Esophagus (tissue), 2 donors: ENCODE data around the gene ECI1. TPM values are rescaled to one million over a fixed set of nuclear protein-coding genes. Genes with fewer than 3 reads are reported as not detected.

Experiments
- H3K27ac ChIP-seq, 2 donors: one replicate each; pipeline ENCODE4 v1.5.1; 2013; ENCODE audit warnings: low read depth in 2 of 2, mild to moderate bottlenecking in 2 of 2, inconsistent platforms in 1 of 2, low read length in 1 of 2, moderate library complexity in 1 of 2
- H3K27me3 ChIP-seq, 2 donors: one replicate each; pipeline ENCODE4 v1.6.1; 2013; ENCODE audit warnings: low read length in 2 of 2, control low read depth in 1 of 2, mild to moderate bottlenecking in 1 of 2; ENCODE audit not compliant: insufficient read depth in 2 of 2, control insufficient read depth in 1 of 2
- H3K36me3 ChIP-seq, 2 donors: one replicate each; pipeline ENCODE4 v1.6.1; 2013; ENCODE audit warnings: low read length in 1 of 2; ENCODE audit not compliant: control insufficient read depth in 2 of 2, insufficient read depth in 2 of 2
- H3K4me1 ChIP-seq, 2 donors: one replicate each; pipeline ENCODE4 v1.6.1; 2013; ENCODE audit warnings: low read length in 1 of 2; ENCODE audit not compliant: control insufficient read depth in 2 of 2, insufficient read depth in 2 of 2
- H3K4me3 ChIP-seq, 2 donors: one replicate each; pipeline ENCODE4 v1.5.1; 2013; ENCODE audit warnings: low read length in 2 of 2, mild to moderate bottlenecking in 2 of 2, low read depth in 1 of 2, moderate library complexity in 1 of 2
- H3K9me3 ChIP-seq, 2 donors: one replicate each; pipeline ENCODE4 v1.6.1; 2013; ENCODE audit warnings: mild to moderate bottlenecking in 2 of 2, low read depth in 1 of 2, low read length in 1 of 2, moderate library complexity in 1 of 2; ENCODE audit not compliant: control insufficient read depth in 2 of 2, insufficient read depth in 1 of 2
- WGBS, 2 donors: extraction: QIAGEN DNeasy Blood & Tissue Kit; methylation state at CpG; one replicate each; pipeline ENCODE4 v1.1.7; 2013; 5-methylcytosine and 5-hydroxymethylcytosine counted together
- polyA plus RNA-seq, 2 donors: library from polyadenylated mRNA; stranded (reverse); fragments of 200-250 nt; gene quantifications; one replicate each; pipeline ENCODE4 v1.2.3, GENCODE V29; 2013
- donor health status: healthy with polysubstance abuse.
- donor health status: Bipolar disorder and iron deficiency.

The ECI1 gene
- polyA plus RNA-seq, 2 donors = 58.7 to 62.9 TPM

- Histone ChIP-seq H3K4me1 (peaks cover 0 to 10% of the 10 kb centered on the region in 2 donors), H3K9me3 (no peaks in the 10 kb centered on the region), H3K4me3 (peak within 1 kb of the TSS; percentile 91 to 94), H3K36me3 (peaks cover under 1 to 8% of the 10 kb centered on the region in 2 donors), H3K27me3 (no peaks in the 10 kb centered on the region), H3K27ac (peak within 1 kb of the TSS; percentile 92)
- WGBS, 2 donors = 0% methylated on average over 62 to 82 of the region's 82 CpGs
Measured at GRCh38 chr16:2223221-2223941, 28.0 kb downstream of the ECI1 start, which contains the start of gene E4F1. TSS of gene E4F1 (plus strand) at chr16:2223591. CDS start at chr16:2223614, 23 bp downstream.

DNA sequence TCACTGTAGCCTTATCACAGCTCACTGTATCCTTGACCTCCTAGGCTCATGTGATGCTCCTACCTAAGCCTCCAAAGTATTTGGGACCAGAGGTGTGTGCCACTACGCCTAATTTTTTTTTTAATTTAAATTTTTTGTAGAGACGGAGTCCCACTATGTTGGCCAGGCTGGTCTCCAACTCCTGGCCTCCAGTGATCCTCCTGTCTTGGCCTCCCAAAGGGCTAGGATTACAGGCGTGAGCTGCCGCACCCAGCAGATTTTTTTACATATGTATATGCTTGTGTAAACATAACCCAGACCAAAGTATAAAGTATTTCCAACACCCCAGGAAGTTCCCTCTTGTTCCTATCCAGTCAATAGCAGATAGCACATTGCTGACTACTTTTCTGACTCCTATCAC, 35.1 kb downstream of the ECI1 start:
- WGBS, 2 donors = 89 to 97% methylated on average over 4 of the region's 4 CpGs
- H3K27ac ChIP-seq = no peak overlapping the region
- no peaks in the 10 kb centered on the region for H3K27me3 ChIP-seq
- H3K36me3 ChIP-seq = peaks cover 0 to 3% of the 10 kb centered on the region in 2 donors
- H3K9me3 ChIP-seq = no peaks in the 10 kb centered on the region
- H3K4me3 ChIP-seq = no peak overlapping the region
- peaks cover 0 to 18% of the 10 kb centered on the region in 2 donors for H3K4me1 ChIP-seq

DNA sequence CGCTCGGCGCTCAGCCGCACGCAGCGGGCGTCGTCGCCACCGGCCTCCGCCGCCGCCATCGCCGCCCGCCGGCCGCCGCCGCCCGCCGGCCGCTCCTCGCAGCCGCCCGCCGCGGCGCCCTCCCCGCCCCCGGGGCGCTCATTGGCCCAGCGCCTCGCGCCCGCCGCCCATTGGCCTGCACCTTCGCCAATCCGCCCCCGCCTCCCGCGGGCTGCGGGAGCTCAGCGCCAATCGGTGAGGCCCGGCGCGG, 36.7 kb downstream of the ECI1 start, which contains the start of gene PGP:
Gene PGP (minus strand): TSS at position 122 of the 250 bp plus-strand sequence. CDS start 63 bp downstream, at position 59.
- 0% methylated on average over 2 to 48 of the region's 48 CpGs for WGBS, 2 donors
- Histone ChIP-seq H3K9me3 (no peaks in the 10 kb centered on the region), H3K27me3 (no peaks in the 10 kb centered on the region), H3K27ac (peak within 1 kb of the TSS; percentile 95), H3K36me3 (peaks cover 0 to 8% of the 10 kb centered on the region in 2 donors), H3K4me1 (peaks cover 0 to 18% of the 10 kb centered on the region in 2 donors), H3K4me3 (peak within 1 kb of the TSS; percentile 63 to 89)

DNA sequence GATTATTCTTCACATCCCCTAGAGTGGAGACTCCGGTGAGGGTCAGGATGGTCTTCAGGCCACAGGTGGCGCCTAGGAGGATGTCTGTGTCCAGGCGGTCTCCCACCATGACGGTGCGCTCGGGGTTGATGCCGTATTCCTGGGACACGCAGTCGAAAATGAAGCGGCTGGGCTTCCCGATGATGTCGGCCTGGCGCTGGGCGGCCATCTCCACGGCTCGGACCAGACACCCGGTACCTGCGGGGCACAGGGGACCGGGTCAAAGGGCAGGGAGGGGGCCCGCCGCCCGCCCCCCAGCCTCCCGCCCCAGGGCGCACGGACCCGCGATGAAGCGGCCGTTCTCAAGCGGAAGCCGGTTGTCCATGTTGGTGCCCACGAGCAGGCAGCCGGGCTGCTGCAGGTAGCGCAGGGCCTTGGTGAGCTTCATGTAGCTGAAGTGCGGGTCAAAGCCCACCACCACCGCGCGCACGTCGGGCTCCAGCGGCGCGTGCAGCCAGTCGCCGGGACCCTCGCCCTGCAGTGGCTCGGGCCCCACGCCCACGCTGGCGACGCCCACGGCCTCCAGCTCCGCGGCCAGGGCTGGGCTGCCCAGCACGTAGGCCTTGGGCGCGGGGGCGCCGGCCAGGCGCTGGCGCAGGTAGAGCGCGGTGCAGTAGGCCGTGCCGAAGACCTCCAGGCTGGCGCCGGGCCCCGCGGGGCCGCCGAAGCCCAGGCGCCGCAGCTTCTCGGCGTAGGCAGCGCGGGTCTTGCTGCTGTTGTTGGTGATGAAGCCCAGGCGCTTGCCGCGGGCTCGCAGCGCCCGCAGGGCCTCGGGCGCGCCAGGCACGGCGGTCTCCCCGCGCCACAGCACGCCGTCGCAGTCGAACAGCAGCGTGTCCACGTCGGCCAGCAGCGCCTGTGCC, 37.3 kb downstream of the ECI1 start:
- Histone ChIP-seq H3K9me3 (no peaks in the 10 kb centered on the region), H3K36me3 (peaks cover 0 to 13% of the 10 kb centered on the region in 2 donors), H3K4me3 (peak overlapping the region; percentile 63 to 89), H3K27me3 (no peaks in the 10 kb centered on the region), H3K27ac (peak overlapping the region; percentile 80 to 86), H3K4me1 (peaks cover 0 to 18% of the 10 kb centered on the region in 2 donors)
- 1% methylated on average over 60 to 98 of the region's 98 CpGs for WGBS, 2 donors

GRCh38 chr16:2212362-2213324, 38.7 kb downstream of the ECI1 start:
- WGBS, 2 donors = 46 to 50% methylated on average over 19 of the region's 19 CpGs
- Histone ChIP-seq H3K4me1 (peaks cover 0 to 18% of the 10 kb centered on the region in 2 donors), H3K4me3 (peak overlapping the region in 1 of 2 donors; percentile 63), H3K27ac (peak overlapping the region in 1 of 2 donors; percentile 47), H3K9me3 (no peaks in the 10 kb centered on the region), H3K36me3 (peaks cover 0 to 20% of the 10 kb centered on the region in 2 donors), H3K27me3 (no peaks in the 10 kb centered on the region)

- Histone ChIP-seq H3K4me3 (no peak overlapping the region), H3K36me3 (peaks cover 0 to 24% of the 10 kb centered on the region in 2 donors), H3K9me3 (no peaks in the 10 kb centered on the region), H3K27me3 (no peaks in the 10 kb centered on the region), H3K27ac (peak overlapping the region in 1 of 2 donors; percentile 47), H3K4me1 (peaks cover 0 to 18% of the 10 kb centered on the region in 2 donors)
- WGBS, 2 donors = 67% methylated on average over 11 of the region's 11 CpGs
Measured at GRCh38 chr16:2211923-2212347, 39.5 kb downstream of the ECI1 start.

DNA sequence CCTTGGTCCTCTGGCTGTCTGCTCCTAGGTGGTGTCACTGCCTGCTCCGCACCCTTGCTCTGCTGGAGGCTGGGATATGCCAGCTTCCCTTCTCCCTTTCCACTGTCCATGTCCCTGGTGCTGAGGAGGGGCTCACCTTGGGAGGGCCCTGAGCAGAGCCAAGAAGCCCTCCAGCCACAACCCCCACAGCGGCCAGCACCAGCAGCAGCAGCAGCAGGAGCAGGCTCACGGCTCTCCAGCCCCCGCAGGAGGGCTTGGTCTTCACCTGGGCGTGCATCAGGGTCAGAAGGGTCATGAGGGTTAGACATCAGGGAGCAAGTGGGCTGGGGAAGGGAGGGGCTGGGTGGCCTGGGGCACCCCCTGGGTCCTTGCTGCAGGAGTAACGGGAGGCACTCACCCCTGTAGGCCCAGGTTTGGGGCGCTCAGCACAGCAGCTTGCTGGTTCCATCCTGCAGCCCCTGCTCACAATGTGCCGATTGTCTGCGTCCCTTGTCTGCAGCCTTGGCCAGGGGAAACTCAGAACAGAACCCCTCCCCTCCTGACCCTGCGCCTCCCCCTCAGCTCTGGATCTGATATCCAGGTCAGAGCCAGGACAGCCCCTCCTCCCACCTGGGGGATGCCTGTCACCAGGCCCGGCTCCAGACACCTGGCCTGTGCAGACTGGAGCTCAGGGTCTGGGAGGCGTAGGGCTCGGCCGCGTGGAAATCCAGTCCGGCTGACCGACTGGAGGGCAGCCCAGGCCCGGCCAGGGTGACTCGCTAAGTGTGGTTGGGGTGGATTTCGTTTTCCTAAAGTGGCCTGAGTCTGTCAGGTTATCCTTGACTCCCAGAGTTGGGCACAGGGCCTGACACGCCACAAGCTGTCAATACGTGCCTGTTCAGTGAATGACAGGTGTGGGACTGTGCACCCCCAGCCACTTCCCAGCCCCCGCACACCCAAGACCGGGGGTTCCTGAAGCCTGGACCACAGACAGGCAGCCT, 40.7 kb downstream of the ECI1 start, which contains the start of gene BRICD5:
Gene BRICD5 (minus strand): TSS at position 478 of the 980 bp plus-strand sequence. CDS start 30 bp downstream, at position 448.
- H3K27me3 ChIP-seq = no peaks in the 10 kb centered on the region
- H3K4me3 ChIP-seq = no peak within 1 kb of the TSS
- 76 to 78% methylated on average over 22 to 24 of the region's 24 CpGs for WGBS, 2 donors
- H3K4me1 ChIP-seq = peaks cover 7 to 27% of the 10 kb centered on the region in 2 donors
- no peak within 1 kb of the TSS for H3K27ac ChIP-seq
- no peaks in the 10 kb centered on the region for H3K9me3 ChIP-seq
- H3K36me3 ChIP-seq = peaks cover 0 to 27% of the 10 kb centered on the region in 2 donors

DNA sequence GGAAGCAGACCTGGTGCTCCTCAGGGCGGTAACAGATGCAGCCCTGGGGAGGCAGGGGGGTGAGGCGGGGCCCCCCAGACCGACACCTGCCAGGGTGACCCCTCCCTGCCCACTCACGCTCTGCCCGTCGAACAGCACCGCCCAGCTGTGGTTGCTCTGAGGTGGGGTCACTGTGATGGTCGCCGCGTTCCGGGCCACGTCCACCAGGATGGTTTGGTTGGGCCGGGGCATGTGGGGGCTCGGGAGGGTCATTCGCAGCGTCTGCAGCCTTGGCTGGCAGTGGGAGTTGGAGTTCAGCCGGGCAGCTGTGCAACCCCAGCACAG, 41.4 kb downstream of the ECI1 start:
- H3K4me1 ChIP-seq = peaks cover 7 to 27% of the 10 kb centered on the region in 2 donors
- no peak overlapping the region for H3K27ac ChIP-seq
- peaks cover 0 to 27% of the 10 kb centered on the region in 2 donors for H3K36me3 ChIP-seq
- H3K4me3 ChIP-seq = no peak overlapping the region
- H3K9me3 ChIP-seq = no peaks in the 10 kb centered on the region
- H3K27me3 ChIP-seq = no peaks in the 10 kb centered on the region
- WGBS, 2 donors = 89 to 91% methylated on average over 14 to 17 of the region's 17 CpGs
